Measurements from ENCODE around the gene PRRT3.
"Not testable (repeated sequence)": the region's sequence is repeated elsewhere in the genome, so short reads cannot be mapped to it uniquely, and the experiment has no call there.

Gene PRRT3

DNA sequence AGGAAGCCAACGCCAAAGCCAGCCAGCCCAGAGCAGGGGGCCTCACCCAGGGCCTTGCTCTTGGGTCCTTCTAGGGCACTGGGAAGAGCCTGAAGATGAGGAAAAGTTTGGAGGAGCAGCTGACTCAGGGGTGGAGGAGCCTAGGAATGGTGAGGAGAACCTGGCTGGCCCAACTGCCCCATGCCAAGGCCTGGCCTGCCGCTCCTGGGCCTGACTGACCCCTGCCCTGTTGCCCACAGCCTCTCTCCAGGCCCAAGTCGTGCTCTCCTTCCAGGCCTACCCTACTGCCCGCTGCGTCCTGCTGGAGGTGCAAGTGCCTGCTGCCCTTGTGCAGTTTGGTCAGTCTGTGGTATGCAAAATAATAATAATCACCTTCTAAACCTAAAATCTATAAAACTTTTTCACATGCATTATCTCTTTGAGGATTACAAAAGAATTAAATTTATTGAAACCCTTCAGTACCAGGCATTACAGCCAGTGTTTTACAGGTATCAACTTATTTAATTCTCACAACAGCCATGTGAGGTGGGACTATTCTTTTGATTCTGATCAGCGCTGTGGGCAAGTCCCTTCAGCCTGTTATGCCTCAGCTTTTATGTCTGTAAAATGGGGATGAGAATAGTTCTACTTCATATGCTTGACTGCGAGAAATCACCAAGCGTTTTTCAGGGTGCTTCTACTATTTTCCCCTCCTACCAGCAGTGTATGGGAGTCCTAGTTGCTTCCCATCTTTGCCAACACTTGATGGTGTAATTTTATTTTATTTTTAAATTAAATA is 33.8 kb downstream of the PRRT3 start:
- no peak for DNase-seq

DNA sequence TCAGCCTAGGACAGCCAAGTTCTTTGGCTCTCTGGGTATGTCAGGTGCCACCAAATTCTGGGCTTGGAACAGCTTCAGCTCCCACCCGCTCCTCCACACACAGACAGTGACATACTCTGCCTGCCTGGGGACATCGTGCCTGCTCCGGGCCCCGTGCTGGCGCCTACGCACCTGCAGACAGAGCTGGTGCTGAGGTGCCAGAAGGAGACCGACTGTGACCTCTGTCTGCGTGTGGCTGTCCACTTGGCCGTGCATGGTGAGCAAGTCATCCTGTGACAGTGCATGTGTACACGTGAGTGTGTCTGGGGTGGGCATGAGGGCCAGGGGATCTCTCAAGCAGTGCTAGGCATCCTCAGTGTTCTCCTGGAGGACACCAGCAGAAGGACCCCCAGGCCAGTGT is 34.4 kb downstream of the PRRT3 start:
- no peak for DNase-seq

DNA sequence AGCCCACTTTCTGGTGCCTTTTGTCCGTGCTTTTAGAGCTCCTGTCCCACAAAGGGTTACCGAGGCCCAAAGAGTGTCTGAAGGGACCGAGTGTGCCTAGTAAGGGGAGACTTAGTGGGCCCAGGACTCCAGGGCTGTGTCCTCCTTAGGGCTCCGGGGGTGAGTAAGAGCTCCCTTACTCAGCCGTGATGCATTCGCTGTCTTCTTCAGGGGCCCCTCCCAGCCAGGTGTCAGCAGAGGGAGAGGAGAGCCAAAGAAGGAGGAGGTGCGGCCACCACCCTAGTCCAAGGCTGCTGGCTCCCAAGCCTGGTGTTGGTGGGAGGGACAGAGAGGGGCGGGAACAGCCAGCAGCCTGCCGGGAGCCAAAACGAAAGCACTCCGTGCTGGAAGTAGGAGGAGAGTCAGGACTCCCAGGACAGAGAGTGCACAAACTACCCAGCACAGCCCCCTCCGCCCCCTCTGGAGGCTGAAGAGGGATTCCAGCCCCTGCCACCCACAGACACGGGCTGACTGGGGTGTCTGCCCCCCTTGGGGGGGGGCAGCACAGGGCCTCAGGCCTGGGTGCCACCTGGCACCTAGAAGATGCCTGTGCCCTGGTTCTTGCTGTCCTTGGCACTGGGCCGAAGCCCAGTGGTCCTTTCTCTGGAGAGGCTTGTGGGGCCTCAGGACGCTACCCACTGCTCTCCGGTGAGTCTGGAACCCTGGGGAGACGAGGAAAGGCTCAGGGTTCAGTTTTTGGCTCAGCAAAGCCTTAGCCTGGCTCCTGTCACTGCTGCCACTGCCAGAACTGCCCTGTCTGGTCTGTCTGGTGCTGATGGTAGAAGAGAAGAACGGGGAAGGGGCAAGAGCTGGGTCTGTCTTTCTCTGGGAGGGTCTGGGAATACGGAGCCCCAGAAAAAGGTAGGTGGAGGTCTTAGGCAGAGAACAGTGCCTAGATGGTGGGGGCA is 35.2 kb downstream of the PRRT3 start, which contains the start of gene IL17RC:
TSS of gene IL17RC (plus strand) at position 365 of the 947 bp plus-strand sequence. CDS start at position 583, 218 bp downstream.
- peak in 46 of 56 donors; percentile 8 to 70 (median 50) for DNase-seq

DNA sequence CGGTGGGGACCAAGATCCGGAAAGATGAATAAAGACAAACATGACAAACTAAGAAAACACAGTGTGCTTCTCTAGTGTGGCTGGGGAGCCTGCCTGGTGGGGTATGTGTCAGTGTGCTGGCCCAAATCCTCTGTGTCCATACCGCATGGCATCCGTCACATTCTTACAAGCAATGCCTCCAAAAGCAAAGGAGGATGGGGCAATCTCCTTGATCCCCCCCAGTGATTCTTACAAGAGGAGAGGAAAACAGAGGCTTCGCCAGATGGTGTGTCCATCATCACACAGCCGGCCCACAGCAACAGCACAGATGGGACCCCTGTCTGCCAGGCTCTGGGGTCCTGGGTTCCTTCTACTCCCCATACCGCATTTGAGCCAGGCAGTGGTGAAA is 35.9 kb downstream of the PRRT3 start:
- no peak for DNase-seq

DNA sequence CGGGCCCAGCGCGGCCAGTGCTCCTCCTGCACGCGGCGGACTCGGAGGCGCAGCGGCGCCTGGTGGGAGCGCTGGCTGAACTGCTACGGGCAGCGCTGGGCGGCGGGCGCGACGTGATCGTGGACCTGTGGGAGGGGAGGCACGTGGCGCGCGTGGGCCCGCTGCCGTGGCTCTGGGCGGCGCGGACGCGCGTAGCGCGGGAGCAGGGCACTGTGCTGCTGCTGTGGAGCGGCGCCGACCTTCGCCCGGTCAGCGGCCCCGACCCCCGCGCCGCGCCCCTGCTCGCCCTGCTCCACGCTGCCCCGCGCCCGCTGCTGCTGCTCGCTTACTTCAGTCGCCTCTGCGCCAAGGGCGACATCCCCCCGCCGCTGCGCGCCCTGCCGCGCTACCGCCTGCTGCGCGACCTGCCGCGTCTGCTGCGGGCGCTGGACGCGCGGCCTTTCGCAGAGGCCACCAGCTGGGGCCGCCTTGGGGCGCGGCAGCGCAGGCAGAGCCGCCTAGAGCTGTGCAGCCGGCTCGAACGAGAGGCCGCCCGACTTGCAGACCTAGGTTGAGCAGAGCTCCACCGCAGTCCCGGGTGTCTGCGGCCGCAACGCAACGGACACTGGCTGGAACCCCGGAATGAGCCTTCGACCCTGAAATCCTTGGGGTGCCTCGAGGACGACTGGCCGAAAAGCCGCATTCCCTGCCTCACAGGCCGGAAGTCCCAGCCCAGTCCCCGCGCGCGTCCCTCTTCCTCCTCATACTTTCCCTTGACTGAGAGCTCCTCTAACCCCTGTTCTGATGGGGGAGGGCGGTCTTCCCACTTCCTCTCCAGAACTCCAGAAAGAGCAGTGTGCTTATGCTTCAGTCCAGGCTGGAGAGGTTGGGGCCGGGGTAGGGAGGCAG is 36.7 kb downstream of the PRRT3 start:
- DNase-seq: peak in 42 of 56 donors; percentile 7 to 74 (median 42)

DNA sequence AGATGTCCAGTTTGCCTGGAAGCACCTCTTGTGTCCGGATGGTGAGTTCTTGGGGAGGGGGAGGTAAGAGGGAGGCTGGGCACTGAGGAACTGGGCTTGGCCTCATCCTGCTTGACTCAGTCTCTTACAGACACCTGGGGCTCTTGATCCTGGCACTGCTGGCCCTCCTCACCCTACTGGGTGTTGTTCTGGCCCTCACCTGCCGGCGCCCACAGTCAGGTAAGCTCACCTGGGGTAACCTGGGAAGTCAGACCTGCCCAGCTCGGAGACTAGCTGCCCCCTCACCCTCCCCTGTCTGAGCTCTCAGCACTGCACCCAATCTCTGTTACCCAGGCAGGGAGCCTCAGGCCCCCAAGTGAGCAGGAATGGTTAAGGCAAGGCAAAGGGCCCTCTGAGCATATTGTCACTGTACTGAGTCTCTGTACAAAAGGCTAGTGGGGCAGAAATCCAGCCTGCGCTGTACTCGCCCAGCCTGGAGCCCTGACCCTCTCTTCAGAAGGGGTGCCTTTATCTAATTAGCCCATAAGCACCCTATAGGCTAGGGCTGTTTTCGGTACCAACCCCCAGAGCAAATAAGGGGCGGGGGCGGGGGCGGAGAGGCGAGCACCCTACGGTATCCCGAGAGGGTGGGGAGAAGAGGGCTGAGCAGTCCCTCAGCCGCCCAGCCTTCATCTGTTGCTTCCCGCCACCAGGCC is 37.5 kb downstream of the PRRT3 start:
- peak in 2 of 56 donors; percentile 6 to 24 for DNase-seq

DNA sequence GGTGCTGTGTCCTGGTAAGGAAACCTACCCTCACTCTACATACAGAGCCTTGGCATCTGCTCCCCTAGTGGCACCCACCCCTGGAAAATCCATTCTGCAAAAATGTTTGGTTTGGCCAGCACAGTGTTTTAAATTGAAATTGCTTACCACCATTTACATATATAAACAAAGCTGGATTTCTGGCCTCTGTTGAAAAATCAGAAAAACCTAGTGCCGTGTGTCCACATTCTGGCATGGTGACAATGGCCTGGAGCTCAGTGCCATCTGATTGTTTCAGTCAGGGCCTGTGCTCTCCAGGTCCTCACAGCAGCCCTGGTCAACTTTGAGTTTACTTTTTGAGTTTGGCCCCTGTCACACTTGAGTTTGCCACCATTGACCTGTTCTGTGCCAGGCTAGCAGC is 38.2 kb downstream of the PRRT3 start:
- no peak for DNase-seq

DNA sequence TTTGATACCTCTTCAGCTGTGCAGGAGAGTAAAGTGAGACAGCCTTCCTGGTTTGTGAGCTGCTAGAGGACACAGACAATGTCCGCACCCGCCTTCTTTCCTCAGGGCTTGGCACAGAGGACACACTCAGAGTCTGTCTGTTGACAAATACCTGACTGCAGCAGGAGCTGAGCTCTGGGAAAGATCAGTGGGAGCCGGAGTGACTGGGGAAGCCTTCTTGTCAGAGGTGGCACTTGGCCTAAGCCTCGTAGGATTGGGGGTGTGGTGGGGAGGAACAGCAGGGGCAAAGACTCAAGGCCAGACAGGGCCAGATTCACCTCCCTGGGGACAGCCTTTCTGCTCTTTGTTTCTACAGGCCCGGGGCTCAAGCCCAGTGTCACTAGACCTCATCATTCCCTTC is 38.6 kb downstream of the PRRT3 start:
- DNase-seq: no peak

DNA sequence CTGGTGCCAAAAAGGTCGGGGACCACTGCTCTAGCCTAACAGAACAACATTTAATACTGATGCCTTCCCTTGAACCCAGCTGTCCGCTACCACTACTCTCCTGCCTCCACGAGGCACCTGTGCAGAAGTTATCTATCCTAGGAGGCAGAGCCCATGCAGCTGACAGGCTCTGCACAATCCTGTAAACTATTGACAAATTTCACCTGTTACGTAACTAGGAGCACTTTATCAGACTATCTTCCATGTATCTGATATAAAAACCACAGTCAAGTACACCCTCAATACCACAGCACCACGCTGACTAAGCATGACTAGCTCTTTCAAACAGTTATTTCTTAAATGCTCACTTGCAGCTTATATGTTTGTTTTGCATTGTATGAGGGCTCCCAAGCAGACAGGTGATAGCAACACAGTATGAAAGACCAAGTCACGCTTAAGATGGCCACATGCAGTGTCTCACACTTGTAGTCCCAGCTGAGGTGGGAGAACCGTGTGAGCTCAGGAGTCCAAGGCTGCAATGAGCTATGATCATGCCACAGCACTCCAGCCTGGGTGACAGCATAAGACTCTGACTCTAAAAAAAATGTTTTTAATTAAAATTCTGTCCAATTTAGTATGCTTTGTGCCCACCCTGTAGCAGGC is 39.8 kb downstream of the PRRT3 start:
- no peak for DNase-seq

DNA sequence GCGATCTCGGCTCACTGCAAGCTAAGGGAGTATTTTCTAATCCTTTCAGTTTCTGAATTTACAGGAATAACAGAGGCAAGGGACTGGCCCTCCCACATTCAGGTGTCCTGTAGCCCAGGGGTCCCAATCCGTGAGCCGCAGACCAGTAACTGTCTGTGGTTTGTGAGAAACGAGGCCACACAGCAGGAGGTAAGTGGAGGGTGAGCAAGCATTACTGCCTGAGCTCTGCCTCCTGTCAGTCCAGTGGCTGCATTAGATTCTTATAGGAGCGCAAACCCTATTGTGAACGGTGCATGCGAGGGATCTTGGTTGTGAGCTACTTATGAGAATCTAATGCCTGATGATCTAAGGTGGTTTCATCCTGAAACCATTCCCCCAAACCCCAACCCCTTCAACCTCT is 40.3 kb downstream of the PRRT3 start:
- no peak for DNase-seq

DNA sequence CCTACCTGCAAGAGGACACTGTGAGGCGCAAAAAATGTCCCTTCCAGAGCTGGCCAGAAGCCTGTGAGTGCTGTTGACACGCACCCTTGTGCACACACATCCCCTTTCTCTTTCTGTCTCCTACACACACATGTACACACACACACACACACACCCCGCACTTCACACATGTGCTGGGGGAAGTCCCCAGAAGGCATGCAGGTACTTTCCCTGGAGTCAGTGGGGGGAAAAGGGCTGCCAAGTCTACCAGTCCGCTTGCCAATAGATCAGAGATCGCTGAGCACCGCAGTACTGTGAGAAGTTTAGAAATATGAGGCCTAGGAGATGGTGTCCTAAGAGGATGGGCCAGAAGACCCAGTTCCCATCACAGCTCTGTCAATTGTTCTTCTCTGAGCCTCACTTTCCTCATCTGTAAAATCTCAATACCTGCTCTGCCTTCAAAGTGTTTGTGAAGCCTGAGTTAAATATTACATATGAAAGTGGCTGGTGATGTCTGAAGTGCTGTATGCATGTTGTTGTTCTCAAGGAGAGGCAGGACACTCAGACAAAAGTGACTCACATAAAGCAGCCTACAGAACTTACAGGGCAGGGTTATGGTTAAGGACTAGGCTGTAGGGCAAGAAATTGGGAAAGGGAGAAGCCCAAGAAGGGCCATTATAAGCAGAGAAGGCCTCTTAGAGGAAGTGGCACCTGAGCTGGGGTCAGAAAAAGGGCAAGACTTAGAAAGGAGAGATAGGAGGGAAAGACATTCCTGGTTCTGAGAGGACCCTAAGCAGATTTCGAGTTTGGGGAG is 42.8 kb downstream of the PRRT3 start:
- no peak for DNase-seq

DNA sequence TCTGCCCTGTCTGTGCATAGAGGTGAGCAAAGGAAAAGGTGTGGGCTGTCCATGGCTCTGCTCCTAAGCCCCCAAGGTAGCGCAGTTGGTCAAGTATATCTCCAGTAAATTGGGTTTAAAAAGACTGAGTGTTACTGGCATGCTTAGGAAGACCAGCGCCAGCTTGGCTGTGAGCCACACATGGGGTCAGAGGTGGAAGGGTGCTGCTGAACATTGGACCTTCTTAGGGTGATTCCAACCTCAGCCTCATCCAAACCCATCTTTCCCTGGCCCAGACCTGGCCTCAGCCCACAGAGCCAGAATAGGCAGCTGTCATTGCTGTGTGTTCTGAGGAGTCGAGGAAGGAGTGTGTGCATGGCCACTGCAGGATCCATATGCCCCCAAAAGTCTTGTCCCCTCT is 43.9 kb downstream of the PRRT3 start:
- no peak for DNase-seq

DNA sequence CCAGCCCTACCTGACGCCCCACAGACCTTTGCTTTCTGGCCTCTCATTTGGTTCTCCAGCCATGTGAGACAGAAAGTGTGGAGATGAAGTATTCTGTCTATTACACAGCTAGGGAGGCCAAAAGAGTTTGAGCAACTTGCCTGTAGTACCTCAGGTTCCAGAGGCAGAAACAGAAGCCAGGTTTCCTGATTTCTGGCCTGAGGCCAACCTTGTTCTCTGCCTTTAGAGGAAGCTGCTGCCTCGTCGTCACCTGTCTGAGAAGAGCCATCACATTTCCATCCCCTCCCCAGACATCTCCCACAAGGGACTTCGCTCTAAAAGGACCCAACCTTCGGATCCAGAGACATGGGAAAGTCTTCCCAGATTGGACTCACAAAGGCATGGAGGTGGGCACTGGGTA is 45.7 kb downstream of the PRRT3 start:
- DNase-seq: no peak

DNA sequence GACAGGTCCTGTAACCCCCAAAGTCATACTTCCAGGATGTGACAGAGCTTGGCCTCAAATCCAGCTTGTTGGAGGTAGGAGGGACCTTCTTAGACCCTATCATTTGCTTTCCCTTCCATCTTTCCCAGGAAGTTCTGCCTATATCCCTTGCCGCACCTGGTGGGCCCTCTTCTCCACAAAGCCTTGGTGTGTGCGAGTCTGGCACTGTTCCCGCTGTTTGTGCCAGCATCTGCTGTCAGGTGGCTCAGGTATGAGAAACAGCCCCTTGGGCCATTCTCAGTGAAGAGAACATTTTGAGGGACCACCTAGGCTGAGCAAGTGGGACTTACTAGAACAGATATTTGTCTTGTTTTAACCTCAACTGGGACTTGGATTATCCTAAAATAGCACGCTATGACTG is 48.3 kb downstream of the PRRT3 start:
- DNase-seq: no peak

DNA sequence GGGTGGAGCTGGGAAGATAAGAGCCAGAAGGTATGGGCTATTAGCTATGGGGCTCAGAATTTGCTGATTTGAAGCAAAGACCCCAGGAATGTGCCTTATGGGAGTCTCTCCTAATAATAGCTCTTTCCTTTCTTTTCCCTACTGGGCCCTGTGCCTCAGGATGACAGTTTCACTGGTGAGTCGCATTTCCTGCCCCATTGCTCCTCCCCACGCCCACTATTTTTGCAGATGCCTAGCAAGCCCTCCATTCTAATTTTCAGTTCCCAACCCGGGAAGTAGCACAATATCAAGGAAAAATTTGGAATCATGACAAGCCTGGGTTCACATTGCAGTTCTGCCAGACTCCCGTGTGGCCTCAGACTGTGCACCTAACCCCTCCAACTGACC is 49.0 kb downstream of the PRRT3 start:
- no peak for DNase-seq

DNA sequence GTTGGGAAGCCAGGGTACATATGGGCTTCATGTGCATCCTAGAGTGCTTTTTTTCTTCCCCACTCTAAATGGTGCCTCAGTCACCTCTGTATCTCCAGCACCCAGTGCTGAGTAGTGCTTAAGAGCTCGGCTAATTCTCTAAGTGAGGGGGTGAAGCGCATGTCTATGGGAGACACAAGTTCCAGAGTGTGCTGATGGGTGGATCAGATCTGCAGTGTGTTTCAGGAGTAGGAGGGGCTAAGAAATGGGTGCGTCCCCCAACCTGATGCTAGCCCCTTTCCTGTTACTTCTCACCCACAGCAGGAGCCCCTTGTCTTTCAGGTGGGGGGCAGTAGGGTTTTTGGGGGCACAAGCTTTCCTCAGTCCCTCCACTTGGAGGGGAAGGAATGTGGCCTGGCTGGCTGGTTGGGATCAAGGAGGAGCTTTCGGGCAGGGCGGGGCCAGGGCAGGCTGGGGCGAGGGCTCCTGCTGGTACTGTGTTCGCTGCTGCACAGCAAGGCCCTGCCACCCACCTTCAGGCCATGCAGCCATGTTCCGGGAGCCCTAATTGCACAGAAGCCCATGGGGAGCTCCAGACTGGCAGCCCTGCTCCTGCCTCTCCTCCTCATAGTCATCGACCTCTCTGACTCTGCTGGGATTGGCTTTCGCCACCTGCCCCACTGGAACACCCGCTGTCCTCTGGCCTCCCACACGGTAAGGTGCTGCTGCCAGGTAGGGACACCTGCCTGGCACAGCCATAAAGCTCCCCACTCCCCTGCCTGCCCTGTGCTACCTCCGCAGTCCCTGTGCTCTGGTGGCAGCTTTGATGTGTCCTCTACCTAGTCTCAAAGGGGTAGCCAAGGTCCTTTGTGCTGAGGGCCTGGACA is 49.6 kb downstream of the PRRT3 start, which contains the start of gene IL17RE:
TSS of gene IL17RE (plus strand) at position 477 of the 866 bp plus-strand sequence. CDS start at position 562, 85 bp downstream.
- DNase-seq: no peak

DNA sequence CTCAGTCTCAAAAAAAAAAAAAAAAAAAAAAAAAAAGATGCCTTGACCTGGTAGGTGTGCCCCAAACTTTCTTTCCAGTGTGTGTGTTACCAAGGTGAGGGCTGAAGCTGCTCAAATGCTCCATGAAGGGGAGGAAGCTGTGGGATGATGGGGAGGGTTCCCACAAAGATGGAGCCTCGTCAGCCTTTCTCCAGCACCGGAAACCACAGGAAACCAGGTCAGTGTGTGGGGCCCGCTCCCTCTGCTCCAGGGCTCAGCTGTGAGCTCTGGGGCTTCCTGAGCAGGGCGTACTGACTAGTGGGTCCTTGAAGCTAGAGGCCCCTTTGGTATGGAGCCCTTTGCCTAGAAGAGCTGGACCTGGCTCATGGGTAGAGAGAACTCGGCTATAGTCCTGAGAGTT is 50.2 kb downstream of the PRRT3 start:
- DNase-seq: no peak

DNA sequence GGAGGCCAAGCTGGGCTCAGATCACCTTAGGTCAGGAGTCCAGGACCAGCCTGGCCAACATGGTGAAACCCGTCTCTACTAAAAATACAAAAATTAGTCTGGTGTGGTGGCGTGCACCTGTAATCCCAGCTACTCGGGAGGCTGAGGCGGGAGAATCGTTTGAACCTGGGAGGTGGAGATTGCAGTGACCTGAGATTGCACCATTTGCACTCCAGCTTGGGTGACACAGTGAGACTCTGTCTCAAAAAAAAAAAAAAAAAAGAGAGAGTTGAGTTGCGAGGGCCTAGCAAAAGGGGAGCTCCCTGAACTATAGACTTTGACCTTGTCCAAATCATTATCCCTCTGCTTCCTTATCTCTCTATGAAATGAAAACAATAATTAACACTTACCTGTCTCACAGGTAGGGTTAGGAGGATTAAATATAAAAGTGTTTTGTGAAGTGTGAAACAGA is 51.2 kb downstream of the PRRT3 start:
- DNase-seq: not testable (repeated sequence)

All from amygdala (tissue), 56 donors.